Measurements from ENCODE around the gene BNIP3. TPM values are rescaled to one million over a fixed set of nuclear protein-coding genes. Genes with fewer than 3 reads are reported as not detected.

BNIP3 gene
- total and polyA plus RNA-seq, 4 donors: 36.8 to 151 (median 114) TPM

- peaks cover 0 to 5% (median under 1%) of the 10 kb centered on the region in 4 donors for H3K27me3 ChIP-seq (ENCODE audit: control insufficient read depth in 4 of 4, insufficient read depth in 4 of 4, low read length in 3 of 4)
- H3K9ac ChIP-seq (ENCODE audit: low read depth in 1 of 2, low read length in 2 of 2): no peak overlapping the region
- peaks cover 0 to 2% (median under 1%) of the 10 kb centered on the region in 4 donors for H3K4me1 ChIP-seq (ENCODE audit: control insufficient read depth in 4 of 4, insufficient read depth in 4 of 4, low read length in 3 of 4)
- TF ChIP-seq ZBTB33 (IDR thresholded peaks at IDR 0.05) (no peak), ATF3 (IDR thresholded peaks at IDR 0.05) (no peak), NR2F2 (IDR thresholded peaks at IDR 0.05) (no peak), MAX (IDR thresholded peaks at IDR 0.05) (no peak), HNF4A (conservative IDR thresholded peaks at IDR 0.05) (no peak), FOXA1 (IDR thresholded peaks at IDR 0.05) (no peak), RAD21 (IDR thresholded peaks at IDR 0.05) (no peak), EGR1 (IDR thresholded peaks at IDR 0.05; ENCODE audit: low read depth in 2 of 2) (no peak), YY1 (IDR thresholded peaks at IDR 0.05) (no peak), REST (IDR thresholded peaks at IDR 0.05) (no peak), GABPA (IDR thresholded peaks at IDR 0.05 in 1 of 2, conservative IDR thresholded peaks at IDR 0.05 in 1 of 2) (no peak), FOXA2 (IDR thresholded peaks at IDR 0.05) (no peak), RXRA (IDR thresholded peaks at IDR 0.05) (no peak), TAF1 (conservative IDR thresholded peaks at IDR 0.05) (no peak), SP1 (IDR thresholded peaks at IDR 0.05) (no peak), HNF4G (IDR thresholded peaks at IDR 0.05) (no peak)
- 65% methylated on average over 6 of the region's 6 CpGs for WGBS
- H3K4me3 ChIP-seq (ENCODE audit: low read depth in 1 of 3, low read length in 3 of 3): no peak overlapping the region
- H3K9me3 ChIP-seq (ENCODE audit: control insufficient read depth in 4 of 4, low read length in 3 of 4): no peaks in the 10 kb centered on the region
- no peak overlapping the region for H3K27ac ChIP-seq (ENCODE audit: low read depth in 1 of 2, low read length in 2 of 2)
- no peak for DNase-seq (ENCODE audit: low spot score)
- no peaks in the 10 kb centered on the region for H3K36me3 ChIP-seq (ENCODE audit: control insufficient read depth in 4 of 4, insufficient read depth in 3 of 4, low read depth in 1 of 4, low read length in 3 of 4)
These were observed 47.0 kb upstream of the BNIP3 start for GRCh38 chr10:132028706-132029105.

- H3K4me3 ChIP-seq (ENCODE audit: low read depth in 1 of 3, low read length in 3 of 3): no peak overlapping the region
- peaks cover 0 to 9% (median 7%) of the 10 kb centered on the region in 4 donors for H3K4me1 ChIP-seq (ENCODE audit: control insufficient read depth in 4 of 4, insufficient read depth in 4 of 4, low read length in 3 of 4)
- no peaks in the 10 kb centered on the region for H3K9me3 ChIP-seq (ENCODE audit: control insufficient read depth in 4 of 4, low read length in 3 of 4)
- no peak for DNase-seq (ENCODE audit: low spot score)
- H3K27me3 ChIP-seq (ENCODE audit: control insufficient read depth in 4 of 4, insufficient read depth in 4 of 4, low read length in 3 of 4): peaks cover 0 to 5% (median under 1%) of the 10 kb centered on the region in 4 donors
- H3K36me3 ChIP-seq (ENCODE audit: control insufficient read depth in 4 of 4, insufficient read depth in 3 of 4, low read depth in 1 of 4, low read length in 3 of 4): no peaks in the 10 kb centered on the region
- no peak overlapping the region for H3K27ac ChIP-seq (ENCODE audit: low read depth in 1 of 2, low read length in 2 of 2)
- H3K9ac ChIP-seq (ENCODE audit: low read depth in 1 of 2, low read length in 2 of 2): no peak overlapping the region
- 71% methylated on average over 3 of the region's 3 CpGs for WGBS
- TF ChIP-seq JUND (IDR thresholded peaks at IDR 0.05): no peak
- no peak for TF ChIP-seq MAX (IDR thresholded peaks at IDR 0.05)
- no peak for TF ChIP-seq ATF3 (IDR thresholded peaks at IDR 0.05)
- no peak for TF ChIP-seq ZBTB33 (IDR thresholded peaks at IDR 0.05)
- no peak for TF ChIP-seq CTCF (IDR thresholded peaks at IDR 0.05; ENCODE audit: low read depth, low read length, missing input control)
- TF ChIP-seq EGR1 (IDR thresholded peaks at IDR 0.05; ENCODE audit: low read depth in 2 of 2): no peak
- TF ChIP-seq HNF4A (conservative IDR thresholded peaks at IDR 0.05): no peak
- no peak for TF ChIP-seq TAF1 (conservative IDR thresholded peaks at IDR 0.05)
- no peak for TF ChIP-seq RXRA (IDR thresholded peaks at IDR 0.05)
These were observed 45.8 kb upstream of the BNIP3 start for GRCh38 chr10:132027423-132027983.

All from liver (tissue), 9 donors.